ENCODE results near the gene TMEM258. TPM values are rescaled to one million over a fixed set of nuclear protein-coding genes. Genes with fewer than 3 reads are reported as not detected.

The TMEM258 gene
- total RNA-seq, 2 donors from 2014 or later = 8.6 to 29.1 TPM

GRCh38 chr11:61761440-61762222 is 30.8 kb downstream of the TMEM258 start:
- intact Hi-C loops (cut with DNase I) = no loop called here
- 73 to 85% methylated on average over 9 to 11 of the region's 11 CpGs for WGBS, 2 donors
- Histone ChIP-seq H3K27me3 (no peaks in the 10 kb centered on the region), H3K36me3 (replicated peaks in 1 of 2; ENCODE audit: insufficient read depth in 1 of 2, low read depth in 2 of 2) (no peaks in the 10 kb centered on the region), H3K27ac (no peak overlapping the region), H3K4me3 (no peak overlapping the region), H3K4me1 (peaks cover 39% of the 10 kb centered on the region), H3K9me3 (no peaks in the 10 kb centered on the region)
- TF ChIP-seq, protein P1, sequence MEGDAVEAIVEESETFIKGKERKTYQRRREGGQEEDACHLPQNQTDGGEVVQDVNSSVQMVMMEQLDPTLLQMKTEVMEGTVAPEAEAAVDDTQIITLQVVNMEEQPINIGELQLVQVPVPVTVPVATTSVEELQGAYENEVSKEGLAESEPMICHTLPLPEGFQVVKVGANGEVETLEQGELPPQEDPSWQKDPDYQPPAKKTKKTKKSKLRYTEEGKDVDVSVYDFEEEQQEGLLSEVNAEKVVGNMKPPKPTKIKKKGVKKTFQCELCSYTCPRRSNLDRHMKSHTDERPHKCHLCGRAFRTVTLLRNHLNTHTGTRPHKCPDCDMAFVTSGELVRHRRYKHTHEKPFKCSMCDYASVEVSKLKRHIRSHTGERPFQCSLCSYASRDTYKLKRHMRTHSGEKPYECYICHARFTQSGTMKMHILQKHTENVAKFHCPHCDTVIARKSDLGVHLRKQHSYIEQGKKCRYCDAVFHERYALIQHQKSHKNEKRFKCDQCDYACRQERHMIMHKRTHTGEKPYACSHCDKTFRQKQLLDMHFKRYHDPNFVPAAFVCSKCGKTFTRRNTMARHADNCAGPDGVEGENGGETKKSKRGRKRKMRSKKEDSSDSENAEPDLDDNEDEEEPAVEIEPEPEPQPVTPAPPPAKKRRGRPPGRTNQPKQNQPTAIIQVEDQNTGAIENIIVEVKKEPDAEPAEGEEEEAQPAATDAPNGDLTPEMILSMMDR (IDR thresholded peaks at IDR 0.05) = no peak
- TF ChIP-seq POLR2A (IDR thresholded peaks at IDR 0.05) = no peak
- DNase-seq (no peak), ATAC-seq (no peak)

DNA sequence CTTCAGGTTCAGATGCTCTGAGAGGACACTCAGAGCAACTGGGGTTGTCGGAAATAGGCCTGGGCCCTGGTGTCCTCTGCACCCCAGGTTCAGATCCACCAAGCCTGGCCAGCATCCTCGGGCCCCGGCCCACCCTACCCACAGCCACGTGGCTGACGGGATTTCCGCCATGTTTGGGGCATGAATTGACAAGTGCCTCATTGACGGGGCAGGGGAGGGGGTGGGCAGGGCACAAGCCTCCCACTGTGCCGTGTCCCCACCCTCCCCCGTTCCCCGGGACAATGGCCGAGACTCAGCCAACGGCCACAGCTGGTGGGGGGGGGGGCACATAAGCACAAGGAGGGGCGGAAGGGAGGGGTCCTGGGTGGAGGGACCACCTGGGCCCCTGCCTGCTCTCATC is 31.5 kb downstream of the TMEM258 start:
- Histone ChIP-seq H3K9me3 (no peaks in the 10 kb centered on the region), H3K4me3 (no peak overlapping the region), H3K36me3 (replicated peaks in 1 of 2; ENCODE audit: insufficient read depth in 1 of 2, low read depth in 2 of 2) (no peaks in the 10 kb centered on the region), H3K4me1 (peaks cover 46% of the 10 kb centered on the region), H3K27ac (no peak overlapping the region), H3K27me3 (no peaks in the 10 kb centered on the region)
- intact Hi-C loops (cut with DNase I) = no loop called here
- DNase-seq (no peak), ATAC-seq (no peak)
- WGBS, 2 donors = 60 to 83% methylated on average over 3 to 11 of the region's 13 CpGs
- no peak for TF ChIP-seq POLR2A (IDR thresholded peaks at IDR 0.05)
- TF ChIP-seq, protein P1 (IDR thresholded peaks at IDR 0.05) = no peak

DNA sequence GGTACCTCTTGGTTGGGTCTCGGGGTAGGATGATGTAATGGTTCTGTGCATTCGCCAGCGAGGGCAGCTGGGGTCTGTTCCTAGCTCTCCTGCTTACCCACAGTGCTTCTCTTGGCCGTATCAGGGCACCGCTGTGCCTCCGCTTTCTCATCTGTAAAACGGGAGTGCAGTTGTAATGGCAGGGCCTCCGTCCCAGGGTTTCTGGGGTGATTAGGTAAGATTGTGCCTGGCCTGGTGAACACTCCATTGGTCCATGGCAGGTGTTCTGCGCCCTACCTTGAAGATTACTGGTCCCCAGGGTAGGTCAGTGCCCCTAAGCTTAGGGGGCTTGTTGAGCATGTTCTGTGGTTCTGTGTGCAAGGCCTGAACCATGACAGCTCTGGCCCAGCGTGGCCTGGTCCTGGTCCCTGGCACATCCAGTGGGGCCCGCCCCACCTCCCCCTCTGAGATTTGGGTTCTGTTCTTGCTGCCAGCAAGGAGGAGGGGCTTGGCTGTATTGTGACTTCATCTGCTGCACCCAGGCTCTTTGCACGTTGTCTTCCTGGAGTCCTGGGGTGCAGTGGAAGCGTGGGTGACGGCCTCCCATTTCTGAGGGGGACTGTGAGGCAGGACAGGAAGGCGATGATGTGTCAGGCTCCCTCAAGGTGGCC is 35.1 kb downstream of the TMEM258 start:
- TF ChIP-seq, protein P1 (IDR thresholded peaks at IDR 0.05) = no peak
- peak in 1 of 3 donors; percentile 4 for TF ChIP-seq POLR2A (IDR thresholded peaks at IDR 0.05)
- intact Hi-C loops (cut with DNase I) = no loop called here
- H3K36me3 ChIP-seq (replicated peaks in 1 of 2; ENCODE audit: insufficient read depth in 1 of 2, low read depth in 2 of 2) = no peaks in the 10 kb centered on the region
- peak overlapping the region; percentile 85 to 97 (median 96) for H3K27ac ChIP-seq
- no peaks in the 10 kb centered on the region for H3K27me3 ChIP-seq
- peak; percentile 47 to 65 (median 61) for DNase-seq
- 26 to 38% methylated on average over 4 to 15 of the region's 15 CpGs for WGBS, 2 donors
- no peaks in the 10 kb centered on the region for H3K9me3 ChIP-seq
- peak; percentile 33 for ATAC-seq
- peaks cover 62% of the 10 kb centered on the region for H3K4me1 ChIP-seq
- H3K4me3 ChIP-seq = no peak overlapping the region

GRCh38 chr11:61756452-61757212 is 35.8 kb downstream of the TMEM258 start:
- Histone ChIP-seq H3K27ac (peak overlapping the region; percentile 85 to 97 (median 96)), H3K4me3 (no peak overlapping the region), H3K4me1 (peaks cover 68% of the 10 kb centered on the region), H3K36me3 (replicated peaks in 1 of 2; ENCODE audit: insufficient read depth in 1 of 2, low read depth in 2 of 2) (no peaks in the 10 kb centered on the region), H3K9me3 (no peaks in the 10 kb centered on the region), H3K27me3 (no peaks in the 10 kb centered on the region)
- intact Hi-C loops (cut with DNase I) = no loop called here
- ATAC-seq (peak; percentile 87), DNase-seq (peak; percentile 88 to 95 (median 94))
- TF ChIP-seq, protein P1 (IDR thresholded peaks at IDR 0.05) = peak in 1 of 7 experiments; percentile 5
- TF ChIP-seq POLR2A (IDR thresholded peaks at IDR 0.05) = peak in 2 of 3 donors; percentile 27 to 62
- WGBS, 2 donors = 3 to 12% methylated on average over 3 to 9 of the region's 9 CpGs

Data from body of pancreas (tissue), 4 donors.